ENCODE measurements around the gene BIN1. TPM values are rescaled to one million over a fixed set of nuclear protein-coding genes. Genes with fewer than 3 reads are reported as not detected.

Gene BIN1
- total and polyA plus RNA-seq, 2 experiments from 2014 or later = 23.9 to 33.0 TPM

DNA sequence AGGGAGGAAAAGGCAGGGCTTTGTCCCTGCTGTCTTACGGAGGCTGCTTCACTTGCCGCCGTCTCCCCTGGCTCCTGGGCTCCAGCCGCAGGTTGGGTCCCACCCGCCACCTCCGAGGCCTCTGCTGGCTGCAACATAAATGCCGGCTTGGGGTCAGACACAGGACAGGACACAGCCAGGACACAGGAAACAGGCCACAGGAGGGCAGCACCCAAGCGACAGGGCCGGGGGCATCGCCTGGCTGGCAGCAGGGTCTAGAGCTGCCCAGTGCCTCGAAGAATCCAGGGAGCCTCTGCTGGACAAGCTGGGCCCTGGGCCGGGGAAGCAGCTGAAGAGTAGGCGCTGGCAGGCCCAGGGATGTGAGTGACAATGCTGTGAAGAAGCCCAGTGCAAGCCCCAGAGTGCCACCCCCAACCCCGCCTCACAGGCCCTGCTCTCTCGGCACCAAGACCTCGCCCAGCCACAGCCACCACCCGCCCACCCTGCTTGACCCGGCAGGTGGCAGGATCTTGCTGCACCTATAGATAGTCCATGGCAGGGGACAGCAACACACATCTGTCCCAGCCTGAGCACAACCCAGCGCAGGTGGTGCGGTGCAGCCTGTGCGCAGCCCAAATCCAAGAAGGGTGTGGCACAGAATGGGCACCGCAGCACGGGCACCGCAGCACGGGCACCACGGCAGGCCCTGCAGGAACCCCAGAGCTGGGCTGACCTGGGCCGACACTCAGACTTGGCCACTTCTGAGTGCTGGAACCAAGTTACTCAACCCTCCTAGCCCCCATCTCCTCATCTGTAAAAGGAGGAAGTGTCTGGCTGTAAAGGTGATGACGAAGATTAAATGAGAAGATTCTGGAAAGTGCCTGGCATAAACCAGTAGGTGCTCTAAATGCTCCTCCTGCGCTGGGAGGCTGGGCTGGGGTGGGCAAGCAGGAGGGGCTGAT lies 55.6 kb downstream of the BIN1 start:
- DNase-seq = no peak
- H3K9me2 ChIP-seq (ENCODE audit: insufficient read depth) = no peaks in the 10 kb centered on the region
- TF ChIP-seq EZH2phosphoT487 (IDR thresholded peaks at IDR 0.05; ENCODE audit: insufficient read depth, low read depth) = no peak
- no peak for TF ChIP-seq EZH2 (IDR thresholded peaks at IDR 0.05; ENCODE audit: insufficient read depth, poor library complexity, severe bottlenecking)
- H3K27me3 ChIP-seq (replicated peaks; ENCODE audit: insufficient read depth) = no peaks in the 10 kb centered on the region
- H3K36me3 ChIP-seq (ENCODE audit: low read depth) = no peaks in the 10 kb centered on the region
- no peak overlapping the region for H3K4me3 ChIP-seq
- in situ Hi-C loops (cut with MboI) = no loop called here
- H2AFZ ChIP-seq = no peak overlapping the region
- H4K20me1 ChIP-seq (ENCODE audit: insufficient read depth) = no peaks in the 10 kb centered on the region
- 83 to 89% methylated on average over 25 to 28 of the region's 29 CpGs for WGBS, 2 experiments (ENCODE audit: low coverage in 1 of 2, low lambda C conversion rate in 2 of 2, missing lambda C conversion rate in 2 of 2)
- no peaks in the 10 kb centered on the region for H3K4me1 ChIP-seq (ENCODE audit: insufficient read depth)
- H3K27ac ChIP-seq = no peak overlapping the region
- no peaks in the 10 kb centered on the region for H3K9me3 ChIP-seq (ENCODE audit: low read depth)
- no peaks in the 10 kb centered on the region for H3F3A ChIP-seq (ENCODE audit: insufficient read depth)
- H3K9ac ChIP-seq = no peak overlapping the region
- H3K79me2 ChIP-seq (ENCODE audit: insufficient read depth) = no peaks in the 10 kb centered on the region
- no peak overlapping the region for H3K4me2 ChIP-seq (ENCODE audit: unreplicated experiment)

DNA sequence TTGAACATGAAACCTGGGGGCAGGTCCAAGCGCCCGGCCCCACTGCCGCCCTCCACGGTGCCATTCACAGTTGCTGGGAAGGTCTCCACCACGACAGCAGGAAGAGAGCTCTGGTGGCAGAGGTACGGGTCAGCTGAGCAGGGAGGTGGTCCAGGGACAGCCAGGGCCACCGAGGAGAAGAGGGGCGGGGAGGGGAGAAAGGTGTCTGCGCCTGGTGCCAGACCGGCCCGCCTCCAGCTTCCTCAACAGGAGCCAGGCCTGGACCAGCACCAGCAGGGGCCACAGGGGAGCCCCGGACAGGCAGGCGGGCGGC lies 56.2 kb downstream of the BIN1 start:
- no peaks in the 10 kb centered on the region for H3K4me1 ChIP-seq (ENCODE audit: insufficient read depth)
- H3K9ac ChIP-seq = no peak overlapping the region
- no peaks in the 10 kb centered on the region for H4K20me1 ChIP-seq (ENCODE audit: insufficient read depth)
- H3K27me3 ChIP-seq (replicated peaks; ENCODE audit: insufficient read depth) = no peaks in the 10 kb centered on the region
- WGBS, 2 experiments (ENCODE audit: low coverage in 1 of 2, low lambda C conversion rate in 2 of 2, missing lambda C conversion rate in 2 of 2) = 71 to 77% methylated on average over 10 to 14 of the region's 14 CpGs
- in situ Hi-C loops (cut with MboI) = no loop called here
- H3K9me2 ChIP-seq (ENCODE audit: insufficient read depth) = no peaks in the 10 kb centered on the region
- no peak for DNase-seq
- no peaks in the 10 kb centered on the region for H3K9me3 ChIP-seq (ENCODE audit: low read depth)
- no peak overlapping the region for H3K4me3 ChIP-seq
- H3K4me2 ChIP-seq (ENCODE audit: unreplicated experiment) = no peak overlapping the region
- no peaks in the 10 kb centered on the region for H3K79me2 ChIP-seq (ENCODE audit: insufficient read depth)
- H3K27ac ChIP-seq = no peak overlapping the region
- H3F3A ChIP-seq (ENCODE audit: insufficient read depth) = no peaks in the 10 kb centered on the region
- no peak overlapping the region for H2AFZ ChIP-seq
- TF ChIP-seq EZH2 (IDR thresholded peaks at IDR 0.05; ENCODE audit: insufficient read depth, poor library complexity, severe bottlenecking) (no peak), EZH2phosphoT487 (IDR thresholded peaks at IDR 0.05; ENCODE audit: insufficient read depth, low read depth) (no peak)
- H3K36me3 ChIP-seq (ENCODE audit: low read depth) = no peaks in the 10 kb centered on the region

DNA sequence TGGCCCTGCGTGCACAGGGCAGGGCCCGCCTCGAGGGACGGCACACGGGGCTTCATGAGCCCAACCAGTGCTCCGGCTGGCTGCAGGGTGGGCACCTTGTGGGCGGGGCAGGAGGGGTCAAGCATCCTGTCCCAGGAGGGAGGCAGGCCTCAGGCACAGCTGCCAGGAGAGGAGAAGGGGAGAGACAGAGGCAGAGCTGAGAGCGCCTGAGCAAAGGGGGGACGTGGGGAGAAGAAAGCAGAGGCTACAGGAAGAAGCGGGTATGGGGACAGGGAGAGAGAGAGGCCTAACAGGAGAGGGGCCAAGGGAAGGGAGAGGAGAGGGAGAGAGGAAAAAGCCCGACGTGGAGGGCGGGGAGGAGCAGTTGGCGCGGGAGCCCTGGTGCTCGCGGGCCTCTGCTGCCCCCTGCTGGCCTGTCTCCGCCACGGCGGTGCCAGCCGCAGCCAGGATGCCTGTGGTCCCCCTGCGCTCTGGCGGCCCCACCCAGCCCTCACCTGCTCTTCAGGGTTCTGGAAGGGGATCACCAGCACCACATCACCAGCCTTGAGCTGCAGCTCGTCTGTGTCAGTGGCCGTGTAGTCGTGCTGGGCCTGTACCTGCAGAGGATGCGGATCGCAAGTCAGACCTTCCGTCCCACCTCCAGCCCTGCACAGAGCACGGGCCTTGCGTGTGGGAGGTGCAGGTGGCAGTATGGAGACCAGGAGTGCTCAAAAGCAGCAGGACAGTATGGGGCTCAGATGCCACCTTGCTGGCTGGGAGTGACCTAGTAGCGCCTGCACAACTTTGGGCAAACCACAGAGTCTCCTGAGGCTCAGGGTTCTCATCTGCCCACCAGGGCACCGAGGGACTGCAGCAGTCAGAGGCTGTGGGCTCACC lies 56.8 kb downstream of the BIN1 start:
- Histone ChIP-seq H3K9me3 (ENCODE audit: low read depth) (no peaks in the 10 kb centered on the region), H3K9ac (no peak overlapping the region), H3K4me3 (no peak overlapping the region), H2AFZ (no peak overlapping the region), H3K79me2 (ENCODE audit: insufficient read depth) (no peaks in the 10 kb centered on the region), H3K4me1 (ENCODE audit: insufficient read depth) (no peaks in the 10 kb centered on the region), H4K20me1 (ENCODE audit: insufficient read depth) (no peaks in the 10 kb centered on the region), H3K36me3 (ENCODE audit: low read depth) (no peaks in the 10 kb centered on the region), H3K27ac (no peak overlapping the region), H3K9me2 (ENCODE audit: insufficient read depth) (no peaks in the 10 kb centered on the region), H3F3A (ENCODE audit: insufficient read depth) (no peaks in the 10 kb centered on the region), H3K27me3 (replicated peaks; ENCODE audit: insufficient read depth) (no peaks in the 10 kb centered on the region), H3K4me2 (ENCODE audit: unreplicated experiment) (no peak overlapping the region)
- peak; percentile 75 for DNase-seq
- TF ChIP-seq EZH2phosphoT487 (IDR thresholded peaks at IDR 0.05; ENCODE audit: insufficient read depth, low read depth) = no peak
- no peak for TF ChIP-seq EZH2 (IDR thresholded peaks at IDR 0.05; ENCODE audit: insufficient read depth, poor library complexity, severe bottlenecking)
- in situ Hi-C loops (cut with MboI) = no loop called here
- WGBS, 2 experiments (ENCODE audit: low coverage in 1 of 2, low lambda C conversion rate in 2 of 2, missing lambda C conversion rate in 2 of 2) = 33 to 50% methylated on average over 20 to 33 of the region's 33 CpGs

DNA sequence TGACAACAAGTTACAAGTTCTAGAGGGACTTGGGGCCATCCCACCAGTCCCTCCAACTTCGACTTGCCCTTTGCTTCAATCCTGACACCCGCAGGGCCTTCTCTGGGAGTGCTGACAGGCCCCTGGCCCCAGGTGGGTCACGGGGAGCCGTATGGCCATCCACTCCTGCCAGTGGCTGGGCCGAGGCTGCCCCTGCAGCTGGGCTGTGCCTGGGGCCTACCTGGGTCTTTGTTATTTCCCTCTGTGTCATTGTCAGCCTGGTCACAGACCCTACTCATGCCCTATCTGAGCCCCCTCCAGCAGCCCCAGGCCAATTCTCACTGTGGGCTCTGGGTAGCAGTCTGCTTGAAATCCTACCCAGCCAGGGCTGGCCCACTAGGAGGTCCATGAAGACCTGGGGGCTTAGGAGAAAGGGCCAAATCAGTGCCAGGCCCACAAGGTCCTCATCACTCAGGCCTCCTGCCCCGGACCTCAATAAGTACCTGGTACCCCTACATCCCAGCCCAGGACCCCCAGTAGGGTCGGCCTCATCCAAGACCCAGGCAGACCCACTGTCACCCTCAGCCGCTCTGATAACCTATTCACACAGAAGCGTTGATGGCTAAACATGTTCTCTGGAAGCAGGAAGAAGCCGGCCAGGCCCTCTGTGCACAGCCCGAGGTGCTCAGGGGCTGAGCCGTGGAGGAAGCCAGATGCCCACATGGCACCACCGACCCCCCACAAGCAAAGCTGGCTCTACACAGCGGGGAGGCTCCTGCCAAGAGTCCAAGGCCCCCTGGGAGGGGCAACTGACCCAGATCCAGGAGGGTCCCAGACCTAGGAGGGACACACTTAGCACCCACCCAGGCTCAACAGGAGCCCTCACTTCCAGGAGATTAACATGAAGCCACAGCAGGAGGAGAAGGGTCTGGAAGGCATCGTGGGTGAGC lies 57.7 kb downstream of the BIN1 start:
- no peaks in the 10 kb centered on the region for H3K79me2 ChIP-seq (ENCODE audit: insufficient read depth)
- H3K4me2 ChIP-seq (ENCODE audit: unreplicated experiment) = no peak overlapping the region
- H2AFZ ChIP-seq = no peak overlapping the region
- H3K9me3 ChIP-seq (ENCODE audit: low read depth) = no peaks in the 10 kb centered on the region
- H4K20me1 ChIP-seq (ENCODE audit: insufficient read depth) = no peaks in the 10 kb centered on the region
- no peaks in the 10 kb centered on the region for H3K27me3 ChIP-seq (replicated peaks; ENCODE audit: insufficient read depth)
- DNase-seq = no peak
- no peaks in the 10 kb centered on the region for H3K36me3 ChIP-seq (ENCODE audit: low read depth)
- TF ChIP-seq EZH2 (IDR thresholded peaks at IDR 0.05; ENCODE audit: insufficient read depth, poor library complexity, severe bottlenecking) (no peak), EZH2phosphoT487 (IDR thresholded peaks at IDR 0.05; ENCODE audit: insufficient read depth, low read depth) (no peak)
- no peak overlapping the region for H3K9ac ChIP-seq
- no peak overlapping the region for H3K27ac ChIP-seq
- no peaks in the 10 kb centered on the region for H3K9me2 ChIP-seq (ENCODE audit: insufficient read depth)
- H3K4me3 ChIP-seq = no peak overlapping the region
- WGBS, 2 experiments (ENCODE audit: low coverage in 1 of 2, low lambda C conversion rate in 2 of 2, missing lambda C conversion rate in 2 of 2) = 81 to 88% methylated on average over 14 of the region's 15 CpGs
- H3F3A ChIP-seq (ENCODE audit: insufficient read depth) = 0 out of 2 replicates have a peak, but pooled peaks cover 3% of the 10 kb centered on the region
- in situ Hi-C loops (cut with MboI) = no loop called here
- no peaks in the 10 kb centered on the region for H3K4me1 ChIP-seq (ENCODE audit: insufficient read depth)
